Posterior vena cava (tissue), 2 donors: ENCODE measurements around the gene SPINT4. TPM values are rescaled to one million over a fixed set of nuclear protein-coding genes. Genes with fewer than 3 reads are reported as not detected.
"Not testable (repeated sequence)": the region's sequence is repeated elsewhere in the genome, so short reads cannot be mapped to it uniquely, and the experiment has no call there.

Experiments used
- DNase-seq: peaks from one replicate; pipeline ENCODE4 v3.0.0-alpha.2; 2020; ENCODE audit warnings: low spot score
- intact Hi-C, 2 donors: fragments of 100-400 bp; cut with DNase I; formaldehyde crosslinking; loops; one replicate each; pipeline versions ENCODE4 v1.14.1 to v1.14.2; 2022 to 2023
- long read RNA-seq, 2 donors: library from polyadenylated mRNA; unstranded; transcript quantifications; one replicate each; pipeline ENCODE4 v2.0.0, GENCODE V29; 2020 to 2021
- total RNA-seq, 2 donors: library from RNA; stranded (reverse); fragmentation: NEBNext Ultra II Directional; extraction: Animal tissue kit (Norgen Biotek cat#: 25700); gene quantifications; one replicate each; pipeline ENCODE4 v1.2.1, GENCODE V29; 2021
- donor health status: DM: yes; HTN: yes; CAD: no.
- donor health status: DM: yes; HTN: yes; CAD: no.

SPINT4 gene
- not detected for total RNA-seq
- long read RNA-seq, donor 1: 0 reads
- long read RNA-seq, donor 2: 0 reads

DNA sequence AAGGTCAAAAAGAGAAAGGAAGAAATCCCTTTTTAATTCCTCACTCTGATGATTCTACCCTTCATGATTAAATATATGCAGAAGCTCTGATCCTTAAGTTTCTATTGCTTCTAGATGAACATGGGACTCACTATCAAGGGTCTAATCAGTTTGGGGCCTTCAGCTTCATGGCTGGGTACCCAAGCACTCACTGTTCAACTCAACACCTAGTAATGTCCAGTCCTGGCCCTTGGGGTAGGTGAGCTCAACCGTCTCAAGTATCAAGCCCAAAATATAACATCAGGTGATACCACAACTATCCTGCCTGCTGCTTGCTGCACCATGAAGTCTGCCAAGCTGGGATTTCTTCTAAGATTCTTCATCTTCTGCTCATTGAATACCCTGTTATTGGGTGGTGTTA is at the start of gene SPINT4:
SPINT4 (plus strand) TSS at position 301 of the 400 bp plus-strand sequence; CDS start at position 322, 21 bp downstream.
- DNase-seq: no peak
- intact Hi-C loops: no loop called here

- intact Hi-C loops: no loop called here
- no peak for DNase-seq
Measured at GRCh38 chr20:45672765-45673164, 49.4 kb upstream of the SPINT4 start.

DNA sequence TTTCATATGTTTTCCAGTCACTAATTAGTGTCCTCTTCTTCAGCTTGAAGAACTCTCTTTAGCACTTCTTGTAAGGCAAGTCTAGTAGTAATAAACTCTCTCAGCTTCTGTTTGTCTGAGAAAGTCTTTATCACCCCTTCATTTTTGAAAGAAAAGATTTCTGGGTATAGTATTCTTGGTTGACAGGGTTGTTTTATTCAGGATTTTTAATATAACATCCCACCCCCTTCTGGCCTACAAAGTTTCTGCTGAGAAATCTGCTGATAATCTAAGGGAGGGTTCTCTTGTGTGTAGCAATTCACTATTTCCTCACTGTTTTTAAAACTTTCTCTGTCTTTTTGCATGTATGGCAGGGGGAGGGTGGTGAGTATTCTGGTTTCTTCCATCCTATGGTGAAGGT is 42.5 kb upstream of the SPINT4 start:
- intact Hi-C loops: no loop called here
- no peak for DNase-seq

DNA sequence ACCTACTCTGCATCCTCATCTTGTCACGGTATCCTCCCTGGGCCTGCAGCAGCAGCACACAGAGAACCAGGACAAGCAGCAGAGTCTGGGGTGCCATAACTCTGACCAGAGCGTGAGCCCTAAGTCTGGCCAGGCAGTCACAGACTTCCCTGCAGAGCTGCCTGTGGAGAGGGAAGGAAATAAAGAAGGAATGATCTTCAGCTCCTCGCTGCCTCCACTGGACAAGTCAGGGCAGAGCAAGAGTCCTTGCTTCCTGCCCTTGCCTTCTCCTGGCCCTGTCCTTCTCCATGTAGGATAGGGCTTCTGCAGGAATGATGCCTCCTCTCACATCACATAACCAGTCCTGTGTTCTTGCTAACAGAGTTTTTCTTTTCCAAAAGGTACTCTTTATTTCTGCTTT is 36.3 kb upstream of the SPINT4 start:
- no peak for DNase-seq
- intact Hi-C loops: no loop called here

GRCh38 chr20:45693346-45693745 is 28.8 kb upstream of the SPINT4 start:
- DNase-seq, intact Hi-C loops: not testable (repeated sequence)

DNA sequence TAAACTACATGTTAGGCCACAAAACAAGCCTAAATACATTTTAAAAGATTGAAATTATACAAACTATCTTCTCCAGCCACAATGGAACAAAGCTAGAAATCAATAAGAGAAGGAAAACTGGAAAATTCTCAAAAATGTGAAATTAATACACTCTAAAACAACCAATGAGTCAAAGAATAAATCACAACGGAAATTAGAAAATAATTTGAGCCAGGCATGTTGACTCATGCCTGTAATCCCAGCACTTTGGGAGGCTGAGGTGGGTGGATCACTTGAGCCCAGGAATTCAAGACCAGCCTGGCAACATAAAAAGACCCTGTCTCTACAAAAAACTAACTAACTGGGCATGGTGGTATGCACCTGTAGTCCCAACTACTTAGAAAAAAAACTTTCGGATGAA is 26.7 kb upstream of the SPINT4 start:
- intact Hi-C loops: no loop called here
- no peak for DNase-seq

DNA sequence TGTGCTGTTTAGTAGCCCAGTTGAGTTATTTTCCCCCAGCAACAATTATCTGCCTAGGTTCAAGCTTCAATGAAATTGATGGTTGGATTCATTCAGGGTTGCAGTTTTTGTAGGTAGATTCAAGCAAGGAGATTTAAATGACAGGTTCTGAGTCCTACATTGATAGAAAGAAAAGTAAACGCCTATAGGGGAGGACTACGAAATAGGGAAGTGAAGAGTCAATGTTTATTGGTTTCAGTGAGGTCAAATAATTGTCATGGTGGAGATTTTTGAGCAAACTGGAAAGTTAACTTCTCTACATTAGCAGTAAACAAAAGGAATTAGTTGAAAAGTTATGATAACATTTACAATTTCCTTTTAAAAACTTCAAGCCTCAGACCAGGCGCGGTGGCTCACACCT is 21.0 kb upstream of the SPINT4 start:
- DNase-seq: no peak
- intact Hi-C loops: no loop called here

GRCh38 chr20:45701873-45702272 is 20.3 kb upstream of the SPINT4 start, which contains the start of gene WFDC13:
Gene WFDC13, plus strand, starts transcription at chr20:45702038. Its CDS starts 86 bp downstream, at chr20:45702124.
- no peak for DNase-seq
- intact Hi-C loops: no loop called here

DNA sequence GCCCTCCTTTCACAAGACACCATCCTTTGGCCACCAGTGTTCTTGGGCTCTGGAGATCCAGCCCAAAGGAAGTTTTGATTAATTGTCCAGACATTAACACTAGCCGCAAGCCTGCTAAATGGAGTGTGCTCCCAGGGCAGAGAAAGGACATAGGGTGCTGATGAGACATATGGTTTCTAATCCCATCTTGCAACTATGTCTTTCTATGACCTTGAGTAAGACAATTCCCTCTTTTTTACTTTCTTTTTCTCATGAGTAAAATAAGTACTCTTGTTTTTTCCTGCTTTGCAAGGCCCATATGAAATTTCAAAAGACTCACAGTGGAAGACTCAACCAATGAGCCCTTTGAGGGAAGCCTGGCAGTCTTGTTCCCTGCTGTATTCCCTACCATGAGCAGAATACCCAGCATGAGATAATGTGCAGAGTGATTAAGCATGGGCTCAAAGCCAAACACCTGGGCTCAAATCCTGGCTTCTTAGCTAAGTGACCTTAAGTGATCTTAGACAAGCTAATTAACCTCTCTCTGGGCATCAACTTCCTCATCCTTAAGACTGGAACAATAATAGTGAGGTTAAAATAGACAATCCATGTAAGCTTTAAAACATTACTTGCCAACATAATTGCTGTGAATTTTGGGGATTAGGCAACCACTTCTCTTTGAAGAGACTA is 17.0 kb upstream of the SPINT4 start, which contains the start of gene WFDC10B:
WFDC10B (minus strand) TSS at position 51 of the 669 bp plus-strand sequence. CDS start 19,027 bp downstream, outside the sequence.
- no peak for DNase-seq
- intact Hi-C loops: loop anchor here in 1 of 2 donors (5.0 kb wide), 1 partner anchor 1443 kb away; no protein-coding TSS in a partner anchor

GRCh38 chr20:45716141-45716688 is 5.9 kb upstream of the SPINT4 start:
- DNase-seq, intact Hi-C loops: not testable (repeated sequence)

- intact Hi-C loops: no loop called here
Measured at GRCh38 chr20:45725134-45725533, 3.0 kb downstream of the SPINT4 start.

GRCh38 chr20:45727044-45727443 is 4.9 kb downstream of the SPINT4 start:
- intact Hi-C loops: no loop called here
- no peak for DNase-seq

More at GRCh38 chr20:45725134-45725533, 3.0 kb downstream of the SPINT4 start:
- no peak for DNase-seq

DNA sequence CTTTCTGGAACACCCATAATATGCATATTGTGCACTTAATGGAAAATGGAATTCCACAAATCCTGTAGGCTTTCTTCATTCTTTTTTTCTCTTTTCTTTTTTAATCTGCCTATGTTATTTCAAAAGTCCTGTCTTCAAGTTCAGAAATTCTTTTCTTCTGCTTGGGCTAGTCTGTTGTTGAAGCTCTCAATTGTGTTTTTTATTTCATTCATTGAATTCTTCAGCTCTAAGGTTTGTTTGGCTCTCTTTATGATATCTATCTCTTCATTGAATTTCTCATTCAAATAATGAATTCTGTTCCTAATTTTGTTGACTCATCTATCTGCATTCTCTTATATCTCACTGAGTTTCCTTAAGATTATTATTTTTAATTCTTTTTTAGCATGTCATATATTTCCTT is 10.1 kb downstream of the SPINT4 start:
- intact Hi-C loops: no loop called here
- no peak for DNase-seq

DNA sequence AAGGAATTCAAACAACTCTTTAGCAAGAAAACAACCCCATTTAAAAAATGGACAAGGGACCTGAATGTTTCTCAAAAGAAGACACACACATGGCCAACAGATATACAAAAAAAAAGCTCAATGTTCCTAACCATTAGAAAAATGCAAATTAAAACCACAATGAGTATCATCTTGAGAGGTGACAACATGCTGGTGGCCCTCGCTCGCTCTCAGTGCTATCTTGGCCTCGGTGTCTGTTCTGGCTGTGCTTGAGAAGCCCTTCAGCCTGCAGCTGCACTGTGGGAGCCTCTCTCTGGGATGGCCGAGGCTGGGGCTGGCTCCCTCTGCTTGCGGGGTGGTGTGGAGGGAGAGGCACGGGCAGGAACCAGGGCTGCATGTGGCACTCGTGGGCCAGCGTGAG is 13.4 kb downstream of the SPINT4 start:
- DNase-seq: no peak
- intact Hi-C loops: no loop called here

DNA sequence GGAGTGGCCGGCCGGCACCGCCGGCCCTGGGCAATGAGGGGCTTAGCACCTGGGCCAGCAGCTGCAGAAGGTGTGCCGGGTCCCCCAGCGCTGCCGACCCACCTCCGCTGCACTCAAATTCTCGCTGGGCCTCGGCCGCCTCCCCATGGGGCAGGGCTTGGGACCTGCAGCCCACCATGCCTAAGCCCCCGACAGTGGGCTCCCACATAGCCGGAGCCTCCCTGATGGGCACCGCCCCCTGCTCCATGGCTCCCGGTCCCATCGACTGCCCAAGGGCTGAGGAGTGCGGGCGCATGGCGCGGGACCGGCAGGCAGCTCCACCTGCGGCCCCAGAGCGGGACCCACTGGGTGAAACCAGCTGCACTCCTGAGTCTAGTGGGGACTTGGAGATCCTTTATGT is 13.8 kb downstream of the SPINT4 start:
- no peak for DNase-seq
- intact Hi-C loops: no loop called here

DNA sequence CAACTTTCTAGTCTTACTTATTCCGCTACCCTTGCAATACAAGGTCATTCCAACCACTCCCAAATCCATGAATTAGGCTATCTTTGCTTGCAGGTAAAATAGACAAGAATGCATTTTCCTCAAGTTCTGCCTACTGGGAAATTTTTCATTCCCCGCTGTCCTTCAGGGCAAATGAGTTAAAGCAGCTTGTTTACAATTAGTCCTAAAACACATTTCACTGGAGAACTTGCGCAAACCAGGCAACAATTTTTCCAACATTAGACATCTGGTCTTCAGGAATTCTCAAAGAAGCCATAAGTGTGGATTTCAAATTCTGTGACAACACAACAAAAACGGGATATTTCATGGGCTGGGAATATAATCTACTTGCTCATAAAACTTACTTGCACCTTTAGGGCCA is 20.4 kb downstream of the SPINT4 start:
- no peak for DNase-seq
- intact Hi-C loops: no loop called here

GRCh38 chr20:45745015-45745414 is 22.9 kb downstream of the SPINT4 start:
- intact Hi-C loops: no loop called here
- DNase-seq: no peak

DNA sequence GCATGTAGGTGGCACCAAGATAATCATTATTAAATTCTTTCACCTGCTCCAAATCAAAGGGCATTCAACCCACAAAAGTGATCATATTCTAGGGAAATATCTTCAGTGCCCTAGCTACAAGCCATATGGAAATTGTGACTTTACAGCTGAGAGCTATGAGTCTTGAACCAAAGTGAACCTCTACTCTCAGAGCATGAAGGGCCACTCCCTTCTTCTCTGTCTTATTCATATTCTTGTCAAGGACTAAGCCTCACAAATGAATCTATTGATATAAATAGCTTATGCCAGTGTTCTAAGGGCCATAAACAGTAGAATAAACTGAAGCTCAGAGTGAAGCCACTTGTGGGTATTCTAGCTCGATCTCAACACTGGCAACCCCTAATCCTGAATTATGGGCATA is 29.6 kb downstream of the SPINT4 start:
- intact Hi-C loops: no loop called here

GRCh38 chr20:45752746-45753145 is 30.6 kb downstream of the SPINT4 start:
- intact Hi-C loops: no loop called here
- no peak for DNase-seq

More for the DNA sequence above, 29.6 kb downstream of the SPINT4 start:
- DNase-seq: no peak

GRCh38 chr20:45758096-45758495 is 35.9 kb downstream of the SPINT4 start:
- intact Hi-C loops: no loop called here
- DNase-seq: no peak

DNA sequence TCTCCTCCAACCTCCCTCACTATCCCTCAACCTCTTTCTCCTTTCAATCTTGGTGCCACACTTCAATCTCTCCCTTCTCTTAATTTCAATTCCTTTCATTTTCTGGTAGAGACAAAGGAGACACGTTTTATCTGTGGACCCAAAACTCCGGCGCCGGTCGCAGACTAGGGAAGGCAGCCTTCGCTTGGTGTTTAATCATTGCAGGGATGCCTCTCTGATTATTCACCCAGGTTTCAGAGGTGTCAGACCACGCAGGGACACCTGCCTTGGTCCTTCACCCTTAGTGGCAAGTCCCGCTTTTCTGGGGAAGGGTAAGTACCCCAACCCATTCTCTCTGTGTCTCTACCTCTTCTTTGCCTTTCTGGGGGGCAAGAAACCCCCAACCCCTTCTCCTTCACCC is 37.8 kb downstream of the SPINT4 start:
- DNase-seq, intact Hi-C loops: not testable (repeated sequence)
